Left lung (tissue), 10 donors: ENCODE data around the gene DPYD. TPM values are rescaled to one million over a fixed set of nuclear protein-coding genes. Genes with fewer than 3 reads are reported as not detected.

Source experiments
- ATAC-seq: fragments of 200-7000 bp; cut with Tn5 transposase; one replicate; pipeline ENCODE4 v1.9.1; 2020; ENCODE audit warnings: moderate library complexity
- DNase-seq, 4 donors: peaks; one replicate each; pipeline ENCODE4 v3.0.0-alpha.2; 2013 to 2020
- H3K27ac ChIP-seq, 2 donors: fragments of 200-600 bp; sonication (generic) in 1 of 2; one replicate each; pipeline versions ENCODE4 v1.5.0 to v1.8.0; 2020 to 2021
- H3K27me3 ChIP-seq, 2 donors: fragments of 200-600 bp; sonication (generic) in 1 of 2; one replicate each; pipeline versions ENCODE4 v1.5.0 to v1.8.0; 2020 to 2021
- H3K36me3 ChIP-seq, 2 donors: fragments of 200-600 bp; sonication (generic) in 1 of 2; one replicate each; pipeline versions ENCODE4 v1.5.0 to v1.8.0; 2020 to 2021
- H3K4me1 ChIP-seq, 2 donors: fragments of 200-600 bp; one replicate each; pipeline ENCODE4 v1.8.0; 2021
- H3K4me3 ChIP-seq, 2 donors: fragments of 200-600 bp; sonication (generic) in 1 of 2; one replicate each; pipeline versions ENCODE4 v1.5.0 to v1.8.0; 2020 to 2021; ENCODE audit warnings: mild to moderate bottlenecking in 1 of 2
- H3K9me3 ChIP-seq, 2 donors: fragments of 200-600 bp; sonication (generic) in 1 of 2; one replicate each; pipeline versions ENCODE4 v1.5.0 to v1.8.0; 2020 to 2021
- CTCF ChIP-seq, 2 donors: fragments of 200-600 bp; sonication (generic) in 1 of 2; IDR thresholded peaks; one replicate each; pipeline versions ENCODE4 v1.5.0 to v1.8.0; 2021; ENCODE audit warnings: antibody characterized with exemption in 2 of 2
- intact Hi-C, 2 donors: fragments of 100-400 bp; cut with DNase I; formaldehyde crosslinking; loops; one replicate each; pipeline versions ENCODE4 v1.11.2 to v1.14.2; 2022
- polyA plus RNA-seq, 6 donors: library from polyadenylated mRNA; unstranded; fragments of 120-200 nt; gene quantifications; one replicate each; pipeline ENCODE4 v1.2.1, GENCODE V29; 2013; ENCODE audit not compliant: insufficient read length in 6 of 6
- total RNA-seq, 2 donors: library from RNA; stranded (reverse); fragmentation: NEBNext Ultra II Directional; extraction: Animal tissue kit (Norgen Biotek cat#: 25700); gene quantifications; one replicate each; pipeline ENCODE4 v1.2.1, GENCODE V29; 2021
- donor health status: DM: no; HTN: yes; CAD: no.
- donor health status: DM: no; HTN: no; CAD: no.

The DPYD gene
- total and polyA plus RNA-seq, 8 donors, result 21.4 to 106 (median 26.1) TPM

GRCh38 chr1:97761637-97762036 lies 159.2 kb downstream of the DPYD start:
- intact Hi-C loops, result no loop called here
- ATAC-seq (no peak), DNase-seq (no peak)
- Histone ChIP-seq H3K9me3 (peaks cover 0 to 6% of the 10 kb centered on the region in 2 donors), H3K4me1 (peaks cover 0 to 13% of the 10 kb centered on the region in 2 donors), H3K36me3 (no peaks in the 10 kb centered on the region), H3K4me3 (no peak overlapping the region), H3K27ac (no peak overlapping the region), H3K27me3 (no peaks in the 10 kb centered on the region)
- TF ChIP-seq CTCF (IDR thresholded peaks at IDR 0.05), result no peak

DNA sequence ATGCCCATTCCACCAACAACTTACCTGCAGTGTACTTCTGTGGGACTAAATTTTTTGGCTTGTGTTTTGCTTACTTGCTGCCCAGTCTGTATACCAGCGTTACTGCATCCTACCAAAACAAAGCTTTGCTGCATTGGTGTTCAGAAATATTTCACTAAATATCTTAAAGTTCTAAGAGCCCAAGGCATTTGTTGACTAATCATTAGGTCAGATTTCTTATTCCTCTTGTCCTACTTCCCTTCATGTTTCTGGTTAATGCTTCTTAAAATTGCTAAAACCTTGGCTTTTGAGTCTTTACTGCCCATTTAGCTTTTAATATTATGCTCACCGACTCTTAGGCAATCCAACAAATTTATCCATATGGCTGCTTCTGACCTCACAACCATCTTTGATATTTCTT lies 161.8 kb downstream of the DPYD start:
- DNase-seq (peak in 1 of 4 donors; percentile 2), ATAC-seq (no peak)
- no peaks in the 10 kb centered on the region for H3K27me3 ChIP-seq
- peaks cover 0 to 6% of the 10 kb centered on the region in 2 donors for H3K9me3 ChIP-seq
- H3K36me3 ChIP-seq, result no peaks in the 10 kb centered on the region
- intact Hi-C loops, result no loop called here
- H3K4me1 ChIP-seq, result peaks cover 0 to 13% of the 10 kb centered on the region in 2 donors
- no peak for TF ChIP-seq CTCF (IDR thresholded peaks at IDR 0.05)
- H3K27ac ChIP-seq, result no peak overlapping the region
- no peak overlapping the region for H3K4me3 ChIP-seq

GRCh38 chr1:97758541-97759057 lies 162.2 kb downstream of the DPYD start:
- DNase-seq, result peak in 2 of 4 donors; percentile 44 to 53
- Histone ChIP-seq H3K9me3 (peaks cover 0 to 6% of the 10 kb centered on the region in 2 donors), H3K27me3 (no peaks in the 10 kb centered on the region), H3K27ac (no peak overlapping the region), H3K36me3 (no peaks in the 10 kb centered on the region), H3K4me3 (no peak overlapping the region), H3K4me1 (peaks cover 0 to 13% of the 10 kb centered on the region in 2 donors)
- TF ChIP-seq CTCF (IDR thresholded peaks at IDR 0.05), result no peak
- peak; percentile 87 for ATAC-seq
- intact Hi-C loops, result no loop called here

DNA sequence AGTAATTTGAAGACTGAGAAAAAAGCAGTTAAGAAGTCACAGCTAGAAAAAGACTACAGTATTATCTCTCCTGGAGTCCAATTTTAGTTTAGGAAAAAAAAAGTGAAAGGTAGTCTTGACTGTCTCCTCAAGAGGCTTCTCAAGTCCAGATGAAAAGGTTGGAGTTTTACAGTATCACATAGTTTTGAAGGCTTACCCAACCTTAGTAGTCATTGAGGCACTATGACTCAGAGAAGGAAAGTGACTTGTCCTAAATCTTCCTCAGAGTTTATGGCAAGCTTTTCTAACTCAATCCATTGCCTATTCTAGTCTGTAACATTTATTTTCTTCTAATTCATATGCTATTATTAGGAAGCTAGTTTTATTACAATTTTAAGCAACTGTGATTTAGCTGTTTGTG lies 174.9 kb downstream of the DPYD start:
- TF ChIP-seq CTCF (IDR thresholded peaks at IDR 0.05), result no peak
- Histone ChIP-seq H3K27me3 (no peaks in the 10 kb centered on the region), H3K4me3 (no peak overlapping the region), H3K36me3 (no peaks in the 10 kb centered on the region), H3K27ac (no peak overlapping the region), H3K4me1 (no peaks in the 10 kb centered on the region), H3K9me3 (no peaks in the 10 kb centered on the region)
- intact Hi-C loops, result no loop called here
- DNase-seq (no peak), ATAC-seq (no peak)

DNA sequence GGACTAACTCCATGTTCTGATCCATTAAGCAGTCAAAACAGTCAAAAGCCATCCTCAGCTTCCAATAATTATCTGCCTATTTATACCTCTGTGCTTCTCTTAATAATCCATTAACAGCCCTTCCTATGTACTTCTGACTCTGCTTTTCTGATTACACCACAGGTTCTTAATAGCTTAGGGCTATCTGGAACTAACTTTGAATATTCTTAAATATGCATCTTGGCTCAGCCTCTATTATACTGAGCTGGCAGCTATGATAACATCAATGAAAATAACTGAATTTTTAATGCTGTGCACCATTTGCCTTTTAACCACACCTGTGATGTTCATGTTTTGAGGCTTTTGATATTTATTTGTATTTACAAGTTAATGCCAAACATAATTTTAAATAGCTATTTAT lies 175.9 kb downstream of the DPYD start:
- intact Hi-C loops, result no loop called here
- no peak for ATAC-seq

More for the DNA sequence above, 175.9 kb downstream of the DPYD start:
- H3K27ac ChIP-seq, result no peak overlapping the region
- H3K9me3 ChIP-seq, result no peaks in the 10 kb centered on the region
- TF ChIP-seq CTCF (IDR thresholded peaks at IDR 0.05), result no peak
- DNase-seq, result no peak
- H3K4me3 ChIP-seq, result no peak overlapping the region
- H3K4me1 ChIP-seq, result no peaks in the 10 kb centered on the region
- H3K36me3 ChIP-seq, result no peaks in the 10 kb centered on the region
- H3K27me3 ChIP-seq, result no peaks in the 10 kb centered on the region
